Liver (tissue), 9 donors: ENCODE data around the gene MSMP. TPM values are rescaled to one million over a fixed set of nuclear protein-coding genes. Genes with fewer than 3 reads are reported as not detected.

Experiments used
- DNase-seq: peaks from one replicate; pipeline ENCODE4 v3.0.0-alpha.2; 2017; ENCODE audit warnings: low spot score
- H3K27ac ChIP-seq, 2 donors: one replicate each; pipeline ENCODE4 v1.7.0; 2013; ENCODE audit warnings: inconsistent platforms in 2 of 2, low read length in 2 of 2, control low read depth in 1 of 2, low read depth in 1 of 2, mild to moderate bottlenecking in 1 of 2
- H3K27me3 ChIP-seq, 4 donors: one replicate each; pipeline versions ENCODE4 v1.6.1 to v1.7.0; 2013; ENCODE audit warnings: low read length in 3 of 4, inconsistent platforms in 1 of 4, mild to moderate bottlenecking in 1 of 4, moderate library complexity in 1 of 4; ENCODE audit not compliant: control insufficient read depth in 4 of 4, insufficient read depth in 4 of 4
- H3K36me3 ChIP-seq, 4 donors: one replicate each; pipeline versions ENCODE4 v1.6.1 to v1.7.0; 2013; ENCODE audit warnings: low read length in 3 of 4, mild to moderate bottlenecking in 3 of 4, low read depth in 1 of 4, moderate library complexity in 1 of 4; ENCODE audit not compliant: control insufficient read depth in 4 of 4, insufficient read depth in 3 of 4
- H3K4me1 ChIP-seq, 4 donors: one replicate each; pipeline versions ENCODE4 v1.6.1 to v1.7.0; 2013; ENCODE audit warnings: low read length in 3 of 4, mild to moderate bottlenecking in 3 of 4, moderate library complexity in 1 of 4; ENCODE audit not compliant: control insufficient read depth in 4 of 4, insufficient read depth in 4 of 4
- H3K4me3 ChIP-seq, 3 donors: one replicate each; pipeline versions ENCODE4 v1.6.1 to v1.7.0; 2013; ENCODE audit warnings: low read length in 3 of 3, control low read depth in 1 of 3, low read depth in 1 of 3, mild to moderate bottlenecking in 1 of 3
- H3K9ac ChIP-seq, 2 donors: one replicate each; pipeline ENCODE4 v1.7.0; 2013; ENCODE audit warnings: low read length in 2 of 2, mild to moderate bottlenecking in 2 of 2, moderate library complexity in 2 of 2, control low read depth in 1 of 2, low read depth in 1 of 2
- H3K9me3 ChIP-seq, 4 donors: one replicate each; pipeline versions ENCODE4 v1.6.1 to v1.7.0; 2013; ENCODE audit warnings: low read length in 3 of 4; ENCODE audit not compliant: control insufficient read depth in 4 of 4
- EGR1 ChIP-seq, 2 donors: IDR thresholded peaks; 2 replicates each; pipeline ENCODE4 v1.6.1; 2016 to 2018; ENCODE audit warnings: antibody characterized with exemption in 2 of 2, low read depth in 2 of 2
- FOXA1 ChIP-seq: IDR thresholded peaks from 2 replicates; pipeline ENCODE4 v1.6.1; 2016; ENCODE audit warnings: antibody characterized with exemption
- FOXA2 ChIP-seq: IDR thresholded peaks from 2 replicates; pipeline ENCODE4 v1.6.1; 2016; ENCODE audit warnings: antibody characterized with exemption
- GABPA ChIP-seq, 2 donors: IDR thresholded peaks in 1 of 2; conservative IDR thresholded peaks in 1 of 2; 2 replicates each; pipeline ENCODE4 v1.6.1; 2016; ENCODE audit warnings: antibody characterized with exemption in 2 of 2, mild to moderate bottlenecking in 1 of 2, moderate library complexity in 1 of 2
- HNF4A ChIP-seq, 2 donors: conservative IDR thresholded peaks; 2 replicates each; pipeline ENCODE4 v1.6.1; 2016; ENCODE audit warnings: antibody characterized with exemption in 2 of 2, mild to moderate bottlenecking in 2 of 2
- JUND ChIP-seq, 2 donors: IDR thresholded peaks; 2 replicates each; pipeline ENCODE4 v1.6.1; 2016; ENCODE audit warnings: antibody characterized with exemption in 2 of 2
- MAX ChIP-seq: IDR thresholded peaks from 2 replicates; pipeline ENCODE4 v1.6.1; 2016; ENCODE audit warnings: antibody characterized with exemption
- NR2F2 ChIP-seq: IDR thresholded peaks from 2 replicates; pipeline ENCODE4 v1.6.1; 2016; ENCODE audit warnings: antibody characterized with exemption
- RAD21 ChIP-seq, 2 donors: IDR thresholded peaks; 2 replicates each; pipeline ENCODE4 v1.6.1; 2016; ENCODE audit warnings: antibody characterized with exemption in 2 of 2, mild to moderate bottlenecking in 2 of 2
- REST ChIP-seq: IDR thresholded peaks from 2 replicates; pipeline ENCODE4 v1.6.1; 2016; ENCODE audit warnings: antibody characterized with exemption, mild to moderate bottlenecking
- SP1 ChIP-seq: IDR thresholded peaks from 2 replicates; pipeline ENCODE4 v1.6.1; 2018; ENCODE audit warnings: antibody characterized with exemption, mild to moderate bottlenecking
- TAF1 ChIP-seq: conservative IDR thresholded peaks from 2 replicates; pipeline ENCODE4 v1.6.1; 2016; ENCODE audit warnings: antibody characterized with exemption, mild to moderate bottlenecking
- YY1 ChIP-seq: IDR thresholded peaks from 2 replicates; pipeline ENCODE4 v1.6.1; 2016; ENCODE audit warnings: antibody characterized with exemption, mild to moderate bottlenecking
- WGBS: extraction: QIAGEN DNeasy Blood & Tissue Kit; methylation state at CpG from one replicate; pipeline ENCODE4 v1.1.7; 2013; 5-methylcytosine and 5-hydroxymethylcytosine counted together
- polyA plus RNA-seq, 2 donors: library from polyadenylated mRNA; stranded (reverse) in 1 of 2; unstranded in 1 of 2; fragments of 200-250 nt in 1 of 2; fragments of >200 nt in 1 of 2; fragmentation: Nextera tagmentation in 1 of 2; extraction: Ambion mirVana in 1 of 2; gene quantifications; one replicate each; pipeline versions ENCODE4 v1.2.1 to v1.2.3, GENCODE V29; 2013 to 2015
- total RNA-seq, 2 donors: library from RNA; depleted of rRNA; stranded (reverse); fragments of >200 nt; gene quantifications; one replicate each; pipeline ENCODE4 v1.2.3, GENCODE V29; 2014
- TF ChIP-seq, protein P1 (sequence below): fragments of 150-350 bp; IDR thresholded peaks from 2 replicates; pipeline ENCODE4 v1.5.1; 2017; ENCODE audit warnings: improper control_type of control experiment, low read depth, low read length; ENCODE audit not compliant: missing input control
- TF ChIP-seq, protein P2 (sequence below): IDR thresholded peaks from 2 replicates; pipeline ENCODE4 v1.6.1; 2016; ENCODE audit warnings: antibody characterized with exemption
- donor health status: healthy.
- donor health status: healthy.
- donor health status: healthy.
- donor health status: healthy.
- donor health status: healthy.

Gene MSMP
- total and polyA plus RNA-seq, 4 donors: not detected

DNA sequence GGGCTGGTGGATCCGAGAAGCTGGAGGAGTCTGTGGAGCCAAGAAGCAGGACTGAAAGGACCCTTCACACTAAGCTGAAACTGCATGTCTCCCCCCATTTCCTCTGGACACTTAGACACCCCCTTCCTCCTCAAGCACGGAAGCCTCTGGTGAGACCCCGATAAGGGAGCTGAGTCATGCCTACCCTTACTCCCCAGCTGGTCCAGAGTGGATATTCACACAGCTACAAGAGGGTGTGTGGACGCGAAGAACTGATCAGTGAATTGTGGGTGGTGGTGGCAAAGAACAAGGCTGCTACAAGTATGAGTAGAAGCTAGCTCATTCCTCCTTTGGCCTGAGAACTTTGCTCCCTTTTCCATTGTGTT is 26.4 kb downstream of the MSMP start:
- DNase-seq: no peak
- Histone ChIP-seq H3K27me3 (no peaks in the 10 kb centered on the region), H3K9ac (no peak overlapping the region), H3K4me1 (peaks cover 19 to 50% (median 45%) of the 10 kb centered on the region in 4 donors), H3K27ac (peak overlapping the region; percentile 95 to 98), H3K36me3 (peaks cover 11 to 28% (median 26%) of the 10 kb centered on the region in 4 donors), H3K9me3 (no peaks in the 10 kb centered on the region), H3K4me3 (peak overlapping the region in 1 of 3 donors; percentile 3)
- TF ChIP-seq, protein P1, sequence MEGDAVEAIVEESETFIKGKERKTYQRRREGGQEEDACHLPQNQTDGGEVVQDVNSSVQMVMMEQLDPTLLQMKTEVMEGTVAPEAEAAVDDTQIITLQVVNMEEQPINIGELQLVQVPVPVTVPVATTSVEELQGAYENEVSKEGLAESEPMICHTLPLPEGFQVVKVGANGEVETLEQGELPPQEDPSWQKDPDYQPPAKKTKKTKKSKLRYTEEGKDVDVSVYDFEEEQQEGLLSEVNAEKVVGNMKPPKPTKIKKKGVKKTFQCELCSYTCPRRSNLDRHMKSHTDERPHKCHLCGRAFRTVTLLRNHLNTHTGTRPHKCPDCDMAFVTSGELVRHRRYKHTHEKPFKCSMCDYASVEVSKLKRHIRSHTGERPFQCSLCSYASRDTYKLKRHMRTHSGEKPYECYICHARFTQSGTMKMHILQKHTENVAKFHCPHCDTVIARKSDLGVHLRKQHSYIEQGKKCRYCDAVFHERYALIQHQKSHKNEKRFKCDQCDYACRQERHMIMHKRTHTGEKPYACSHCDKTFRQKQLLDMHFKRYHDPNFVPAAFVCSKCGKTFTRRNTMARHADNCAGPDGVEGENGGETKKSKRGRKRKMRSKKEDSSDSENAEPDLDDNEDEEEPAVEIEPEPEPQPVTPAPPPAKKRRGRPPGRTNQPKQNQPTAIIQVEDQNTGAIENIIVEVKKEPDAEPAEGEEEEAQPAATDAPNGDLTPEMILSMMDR: no peak
- TF ChIP-seq, protein P2, sequence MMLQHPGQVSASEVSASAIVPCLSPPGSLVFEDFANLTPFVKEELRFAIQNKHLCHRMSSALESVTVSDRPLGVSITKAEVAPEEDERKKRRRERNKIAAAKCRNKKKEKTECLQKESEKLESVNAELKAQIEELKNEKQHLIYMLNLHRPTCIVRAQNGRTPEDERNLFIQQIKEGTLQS: no peak
- no peak for TF ChIP-seq SP1
- TF ChIP-seq TAF1: no peak
- no peak for TF ChIP-seq YY1
- no peak for TF ChIP-seq RAD21 (IDR thresholded peaks at IDR 0.05)
- WGBS: 62% methylated on average over 5 of the region's 5 CpGs

- TF ChIP-seq MAX (no peak), REST (no peak), GABPA (IDR thresholded peaks at IDR 0.05 in 1 of 2, conservative IDR thresholded peaks at IDR 0.05 in 1 of 2) (no peak), HNF4A (conservative IDR thresholded peaks at IDR 0.05) (no peak)
- 62% methylated on average over 3 of the region's 3 CpGs for WGBS
- H3K9ac ChIP-seq: no peak overlapping the region
- peak overlapping the region; percentile 6 to 98 for H3K27ac ChIP-seq
- H3K9me3 ChIP-seq: no peaks in the 10 kb centered on the region
- no peak for DNase-seq
- H3K27me3 ChIP-seq: no peaks in the 10 kb centered on the region
- H3K4me3 ChIP-seq: no peak overlapping the region
- peaks cover 19 to 49% (median 45%) of the 10 kb centered on the region in 4 donors for H3K4me1 ChIP-seq
- peaks cover 11 to 36% (median 33%) of the 10 kb centered on the region in 4 donors for H3K36me3 ChIP-seq
Measured at GRCh38 chr9:35726931-35727330, 27.1 kb downstream of the MSMP start.

- TF ChIP-seq MAX (no peak), RAD21 (IDR thresholded peaks at IDR 0.05) (no peak), JUND (IDR thresholded peaks at IDR 0.05) (no peak), FOXA2 (no peak), TAF1 (no peak), FOXA1 (no peak), HNF4A (conservative IDR thresholded peaks at IDR 0.05) (no peak), EGR1 (IDR thresholded peaks at IDR 0.05; ENCODE audit: low read depth in 2 of 2) (no peak), YY1 (no peak), NR2F2 (no peak), GABPA (IDR thresholded peaks at IDR 0.05 in 1 of 2, conservative IDR thresholded peaks at IDR 0.05 in 1 of 2) (no peak)
- TF ChIP-seq, protein P2: no peak
- no peaks in the 10 kb centered on the region for H3K27me3 ChIP-seq
- WGBS: 97% methylated on average over 11 of the region's 11 CpGs
- H3K4me3 ChIP-seq: no peak overlapping the region
- no peak for DNase-seq
- H3K27ac ChIP-seq: no peak overlapping the region
- H3K36me3 ChIP-seq: peaks cover 19 to 51% (median 49%) of the 10 kb centered on the region in 4 donors
- no peaks in the 10 kb centered on the region for H3K9me3 ChIP-seq
- no peak overlapping the region for H3K9ac ChIP-seq
- H3K4me1 ChIP-seq: peaks cover 19 to 40% (median 36%) of the 10 kb centered on the region in 4 donors
Measured at GRCh38 chr9:35725362-35725761, 28.7 kb downstream of the MSMP start.
